ENCODE measurements around the gene SUSD1.
A peak's percentile ranks its signal among the peaks of the same experiment; 100 is the strongest.
"Not testable (repeated sequence)": the region's sequence is repeated elsewhere in the genome, so short reads cannot be mapped to it uniquely, and the experiment has no call there.

Gene SUSD1

GRCh38 chr9:112129246-112129645 is 45.9 kb downstream of the SUSD1 start:
- Histone ChIP-seq H3K27ac (ENCODE audit: low read depth, low read length) (no peak overlapping the region), H3K4me1 (ENCODE audit: control insufficient read depth, insufficient read depth, low read length) (peaks cover 8% of the 10 kb centered on the region), H3K9me3 (ENCODE audit: control insufficient read depth, insufficient read depth, low read depth, low read length) (no peaks in the 10 kb centered on the region), H3K4me3 (ENCODE audit: low read depth, low read length) (no peak overlapping the region), H3K36me3 (ENCODE audit: control insufficient read depth, insufficient read depth, low read length) (no peaks in the 10 kb centered on the region), H3K9ac (ENCODE audit: low read length) (no peak overlapping the region), H3K27me3 (ENCODE audit: control insufficient read depth, insufficient read depth, low read length) (no peaks in the 10 kb centered on the region)

GRCh38 chr9:112128399-112128798 is 46.7 kb downstream of the SUSD1 start:
- H3K36me3 ChIP-seq (ENCODE audit: control insufficient read depth, insufficient read depth, low read length); H3K9ac ChIP-seq (ENCODE audit: low read length); H3K9me3 ChIP-seq (ENCODE audit: control insufficient read depth, insufficient read depth, low read depth, low read length); H3K27me3 ChIP-seq (ENCODE audit: control insufficient read depth, insufficient read depth, low read length); H3K27ac ChIP-seq (ENCODE audit: low read depth, low read length); H3K4me3 ChIP-seq (ENCODE audit: low read depth, low read length); H3K4me1 ChIP-seq (ENCODE audit: control insufficient read depth, insufficient read depth, low read length): not testable (repeated sequence)

- no peak overlapping the region for H3K4me3 ChIP-seq (ENCODE audit: low read depth, low read length)
- no peaks in the 10 kb centered on the region for H3K9me3 ChIP-seq (ENCODE audit: control insufficient read depth, insufficient read depth, low read depth, low read length)
- no peak overlapping the region for H3K9ac ChIP-seq (ENCODE audit: low read length)
- peaks cover 8% of the 10 kb centered on the region for H3K4me1 ChIP-seq (ENCODE audit: control insufficient read depth, insufficient read depth, low read length)
- no peaks in the 10 kb centered on the region for H3K27me3 ChIP-seq (ENCODE audit: control insufficient read depth, insufficient read depth, low read length)
- no peak overlapping the region for H3K27ac ChIP-seq (ENCODE audit: low read depth, low read length)
- 0 out of 2 replicates have a peak, but pooled peaks cover 2% of the 10 kb centered on the region for H3K36me3 ChIP-seq (ENCODE audit: control insufficient read depth, insufficient read depth, low read length)
These were observed 47.8 kb downstream of the SUSD1 start for GRCh38 chr9:112127281-112127680.

DNA sequence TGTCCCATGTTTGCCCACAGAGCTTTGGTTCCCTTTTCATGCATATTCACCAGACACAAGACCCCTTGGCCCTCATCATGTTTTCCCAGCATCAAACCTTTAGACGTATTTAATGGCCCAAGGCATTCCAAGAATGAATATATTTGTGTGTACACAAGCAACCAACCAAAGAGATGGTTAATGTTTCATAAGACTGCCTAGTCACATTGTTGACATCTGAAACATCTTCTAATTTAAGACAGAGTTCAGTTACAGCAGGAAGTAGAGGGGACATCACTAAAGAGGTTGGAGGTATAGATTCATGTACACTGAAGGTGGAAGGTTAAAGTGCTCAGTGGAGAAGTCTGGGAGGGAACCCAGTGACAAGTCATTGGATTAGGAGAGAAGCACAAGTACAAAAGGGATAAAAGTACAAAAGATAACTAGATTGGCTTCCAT is 49.1 kb downstream of the SUSD1 start:
- H3K27ac ChIP-seq (ENCODE audit: low read depth, low read length), result no peak overlapping the region
- H3K27me3 ChIP-seq (ENCODE audit: control insufficient read depth, insufficient read depth, low read length), result no peaks in the 10 kb centered on the region
- no peak overlapping the region for H3K4me3 ChIP-seq (ENCODE audit: low read depth, low read length)
- H3K4me1 ChIP-seq (ENCODE audit: control insufficient read depth, insufficient read depth, low read length), result peaks cover 3% of the 10 kb centered on the region
- 0 out of 2 replicates have a peak, but pooled peaks cover 2% of the 10 kb centered on the region for H3K36me3 ChIP-seq (ENCODE audit: control insufficient read depth, insufficient read depth, low read length)
- no peaks in the 10 kb centered on the region for H3K9me3 ChIP-seq (ENCODE audit: control insufficient read depth, insufficient read depth, low read depth, low read length)
- no peak overlapping the region for H3K9ac ChIP-seq (ENCODE audit: low read length)

- Histone ChIP-seq H3K9me3 (ENCODE audit: control insufficient read depth, insufficient read depth, low read depth, low read length) (no peaks in the 10 kb centered on the region), H3K36me3 (ENCODE audit: control insufficient read depth, insufficient read depth, low read length) (0 out of 2 replicates have a peak, but pooled peaks cover 2% of the 10 kb centered on the region), H3K4me3 (ENCODE audit: low read depth, low read length) (no peak overlapping the region), H3K9ac (ENCODE audit: low read length) (no peak overlapping the region), H3K27me3 (ENCODE audit: control insufficient read depth, insufficient read depth, low read length) (no peaks in the 10 kb centered on the region), H3K4me1 (ENCODE audit: control insufficient read depth, insufficient read depth, low read length) (peaks cover 22% of the 10 kb centered on the region), H3K27ac (ENCODE audit: low read depth, low read length) (no peak overlapping the region)
These were observed 50.9 kb downstream of the SUSD1 start for GRCh38 chr9:112124156-112124555.

GRCh38 chr9:112121633-112122032 is 53.5 kb downstream of the SUSD1 start:
- Histone ChIP-seq H3K9me3 (ENCODE audit: control insufficient read depth, insufficient read depth, low read depth, low read length) (no peaks in the 10 kb centered on the region), H3K27ac (ENCODE audit: low read depth, low read length) (no peak overlapping the region), H3K36me3 (ENCODE audit: control insufficient read depth, insufficient read depth, low read length) (0 out of 2 replicates have a peak, but pooled peaks cover 2% of the 10 kb centered on the region), H3K9ac (ENCODE audit: low read length) (no peak overlapping the region), H3K4me3 (ENCODE audit: low read depth, low read length) (no peak overlapping the region), H3K27me3 (ENCODE audit: control insufficient read depth, insufficient read depth, low read length) (no peaks in the 10 kb centered on the region), H3K4me1 (ENCODE audit: control insufficient read depth, insufficient read depth, low read length) (peaks cover 23% of the 10 kb centered on the region)

- Histone ChIP-seq H3K36me3 (ENCODE audit: control insufficient read depth, insufficient read depth, low read length) (0 out of 2 replicates have a peak, but pooled peaks cover 2% of the 10 kb centered on the region), H3K9ac (ENCODE audit: low read length) (no peak overlapping the region), H3K9me3 (ENCODE audit: control insufficient read depth, insufficient read depth, low read depth, low read length) (no peaks in the 10 kb centered on the region), H3K4me3 (ENCODE audit: low read depth, low read length) (no peak overlapping the region), H3K27ac (ENCODE audit: low read depth, low read length) (no peak overlapping the region), H3K27me3 (ENCODE audit: control insufficient read depth, insufficient read depth, low read length) (no peaks in the 10 kb centered on the region), H3K4me1 (ENCODE audit: control insufficient read depth, insufficient read depth, low read length) (peaks cover 23% of the 10 kb centered on the region)
These were observed 54.6 kb downstream of the SUSD1 start for GRCh38 chr9:112120439-112120925.

DNA sequence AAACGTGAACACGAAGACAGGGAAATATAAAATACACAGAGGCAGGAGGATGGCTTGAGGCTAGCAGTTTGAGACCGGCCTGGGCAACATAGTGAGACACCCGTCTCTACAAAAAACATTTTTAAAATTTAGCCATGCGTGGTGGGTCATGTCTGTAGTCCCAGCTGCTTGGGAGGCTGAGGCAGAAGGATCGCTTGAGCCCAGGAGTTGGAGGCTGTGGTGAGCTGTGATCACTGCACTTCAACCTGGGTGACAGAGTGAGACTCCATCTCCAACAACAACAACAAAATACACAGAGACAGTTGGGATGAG is 55.1 kb downstream of the SUSD1 start:
- Histone ChIP-seq H3K4me1 (ENCODE audit: control insufficient read depth, insufficient read depth, low read length) (peaks cover 23% of the 10 kb centered on the region), H3K27ac (ENCODE audit: low read depth, low read length) (peak overlapping the region; percentile 59; the same call in 1 of the 2 replicates), H3K9ac (ENCODE audit: low read length) (no peak overlapping the region), H3K4me3 (ENCODE audit: low read depth, low read length) (no peak overlapping the region), H3K27me3 (ENCODE audit: control insufficient read depth, insufficient read depth, low read length) (no peaks in the 10 kb centered on the region), H3K9me3 (ENCODE audit: control insufficient read depth, insufficient read depth, low read depth, low read length) (no peaks in the 10 kb centered on the region), H3K36me3 (ENCODE audit: control insufficient read depth, insufficient read depth, low read length) (0 out of 2 replicates have a peak, but pooled peaks cover 2% of the 10 kb centered on the region)

DNA sequence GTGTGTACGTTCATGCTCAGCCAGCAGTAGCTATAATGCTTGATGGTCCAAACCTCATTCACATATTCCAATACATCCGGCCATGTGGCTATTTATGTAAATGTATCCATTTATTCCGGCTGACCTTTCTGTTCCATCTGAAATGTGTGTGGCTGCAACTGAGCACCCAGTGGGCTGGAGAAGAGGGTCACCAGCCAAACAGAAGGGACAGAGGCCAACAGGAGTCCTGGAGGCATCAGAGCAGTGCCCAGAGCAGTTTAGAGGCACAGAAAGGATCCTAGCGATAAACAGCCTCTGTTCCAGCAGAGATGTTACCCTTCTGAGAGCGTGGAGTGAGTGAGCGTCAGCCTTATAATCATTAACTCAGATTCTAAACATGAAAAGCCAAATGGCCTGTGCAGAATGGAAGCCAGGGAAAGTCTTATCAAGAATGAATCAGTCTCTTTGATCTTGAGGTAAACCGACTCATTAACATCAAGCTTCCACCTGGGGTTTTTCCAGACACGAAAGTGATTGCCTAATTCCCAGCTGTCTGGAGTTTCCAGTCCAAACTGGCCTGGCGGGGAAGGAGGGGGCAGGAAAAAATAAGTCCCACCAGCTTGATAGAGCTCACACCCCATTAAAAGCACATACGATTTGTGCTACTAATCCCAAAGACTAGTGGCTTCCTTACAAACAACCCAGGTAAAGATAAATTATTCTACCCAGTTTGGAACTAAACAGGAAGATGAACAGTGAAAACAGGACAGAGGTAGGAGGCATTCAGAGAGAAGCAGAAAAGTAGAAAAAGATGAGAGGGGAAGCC is 55.7 kb downstream of the SUSD1 start:
- no peaks in the 10 kb centered on the region for H3K27me3 ChIP-seq (ENCODE audit: control insufficient read depth, insufficient read depth, low read length)
- peak overlapping the region; percentile 59; the same call in 1 of the 2 replicates for H3K27ac ChIP-seq (ENCODE audit: low read depth, low read length)
- H3K9ac ChIP-seq (ENCODE audit: low read length), result no peak overlapping the region
- 0 out of 2 replicates have a peak, but pooled peaks cover 2% of the 10 kb centered on the region for H3K36me3 ChIP-seq (ENCODE audit: control insufficient read depth, insufficient read depth, low read length)
- H3K4me1 ChIP-seq (ENCODE audit: control insufficient read depth, insufficient read depth, low read length), result peaks cover 23% of the 10 kb centered on the region
- no peak overlapping the region for H3K4me3 ChIP-seq (ENCODE audit: low read depth, low read length)
- no peaks in the 10 kb centered on the region for H3K9me3 ChIP-seq (ENCODE audit: control insufficient read depth, insufficient read depth, low read depth, low read length)

GRCh38 chr9:112118009-112118408 is 57.1 kb downstream of the SUSD1 start:
- H3K9ac ChIP-seq (ENCODE audit: low read length), result no peak overlapping the region
- H3K4me3 ChIP-seq (ENCODE audit: low read depth, low read length), result no peak overlapping the region
- no peaks in the 10 kb centered on the region for H3K27me3 ChIP-seq (ENCODE audit: control insufficient read depth, insufficient read depth, low read length)
- H3K27ac ChIP-seq (ENCODE audit: low read depth, low read length), result no peak overlapping the region
- peaks cover 23% of the 10 kb centered on the region for H3K4me1 ChIP-seq (ENCODE audit: control insufficient read depth, insufficient read depth, low read length)
- H3K36me3 ChIP-seq (ENCODE audit: control insufficient read depth, insufficient read depth, low read length), result no peaks in the 10 kb centered on the region
- H3K9me3 ChIP-seq (ENCODE audit: control insufficient read depth, insufficient read depth, low read depth, low read length), result no peaks in the 10 kb centered on the region

- H3K27me3 ChIP-seq (ENCODE audit: control insufficient read depth, insufficient read depth, low read length), result no peaks in the 10 kb centered on the region
- no peak overlapping the region for H3K27ac ChIP-seq (ENCODE audit: low read depth, low read length)
- no peaks in the 10 kb centered on the region for H3K9me3 ChIP-seq (ENCODE audit: control insufficient read depth, insufficient read depth, low read depth, low read length)
- H3K4me3 ChIP-seq (ENCODE audit: low read depth, low read length), result no peak overlapping the region
- no peak overlapping the region for H3K9ac ChIP-seq (ENCODE audit: low read length)
- no peaks in the 10 kb centered on the region for H3K36me3 ChIP-seq (ENCODE audit: control insufficient read depth, insufficient read depth, low read length)
- peaks cover 21% of the 10 kb centered on the region for H3K4me1 ChIP-seq (ENCODE audit: control insufficient read depth, insufficient read depth, low read length)
These were observed 58.9 kb downstream of the SUSD1 start for GRCh38 chr9:112115970-112116753.

Data from HUES6 (cell line).